HCT116 (cell line): ENCODE measurements around the gene PTHLH. TPM values are rescaled to one million over a fixed set of nuclear protein-coding genes. Genes with fewer than 3 reads are reported as not detected.

Experiments
- ATAC-seq: fragments of 200-7000 bp; cut with Tn5 transposase; 2 replicates; pipeline ENCODE4 v1.9.1; 2020; ENCODE audit warnings: mild to moderate bottlenecking, moderate library complexity
- BruUV-seq: library from RNA; stranded (reverse); fragments of 400-500 nt; replicated peaks from 2 replicates; lab custom pipeline; 2021; lab: Mats Ljungman, UMichigan
- CTCF ChIA-PET: fragments of 300-600 bp; sonication (Branson Sonifier 250); formaldehyde crosslinking; loops from one replicate; lab custom pipeline; 2021; ENCODE audit warnings: antibody characterized with exemption; lab: Charles Lee
- POLR2A ChIA-PET: fragments of 300-600, 350-600 bp; sonication (Branson Sonifier 250); formaldehyde crosslinking; loops from one replicate; lab custom pipeline; 2021; ENCODE audit warnings: antibody characterized with exemption; lab: Charles Lee
- RAD21 ChIA-PET, 2 experiments: fragments of 300-600 bp; sonication (Branson Sonifier 250); formaldehyde crosslinking; loops; one replicate each; lab custom pipeline; 2023; ENCODE audit warnings: low total read pairs in 2 of 2; ENCODE audit not compliant: uncharacterized antibody in 2 of 2, unreplicated experiment in 2 of 2, low non-redundant PET in 1 of 2; lab: Charles Lee
- DNase-seq: peaks from one replicate; pipeline ENCODE4 v3.0.0-alpha.2; 2010; ENCODE audit warnings: low read depth, low spot score
- H2AFZ ChIP-seq: fragments of 200-600 bp; shearing (Covaris generic), sonication (generic); 2 replicates; pipeline ENCODE4 v1.6.1; 2017; ENCODE audit warnings: low read depth, mixed run types, mixed read lengths, antibody characterized with exemption, low read length; ENCODE audit not compliant: poor library complexity, severe bottlenecking
- H3K27ac ChIP-seq: 2 replicates; pipeline ENCODE4 v1.5.1; 2012; ENCODE audit warnings: low read depth, low read length
- H3K27me3 ChIP-seq: fragments of 200-600 bp; sonication (generic); 2 replicates; pipeline ENCODE4 v1.6.1; 2016; ENCODE audit warnings: mixed run types, low read length, mixed read lengths; ENCODE audit not compliant: insufficient read depth
- H3K36me3 ChIP-seq, 2 experiments: fragments of 200-500 bp in 1 of 2; fragments of 200-600 bp in 1 of 2; sonication (Bioruptor generic) in 1 of 2; sonication (generic) in 1 of 2; 2 replicates each; pipeline versions ENCODE4 v1.5.1 to v1.6.1; 2014 to 2016; ENCODE audit warnings: low read length in 2 of 2, inconsistent platforms in 1 of 2, mixed read lengths in 1 of 2, mixed run types in 1 of 2; ENCODE audit not compliant: insufficient read depth in 2 of 2, control insufficient read depth in 1 of 2
- H3K4me1 ChIP-seq, 2 experiments: fragments of 200-600 bp in 1 of 2; sonication (generic) in 1 of 2; 2 replicates each; pipeline versions ENCODE4 v1.5.1 to v1.6.1; 2012 to 2017; ENCODE audit warnings: low read length in 2 of 2, inconsistent platforms in 1 of 2, mild to moderate bottlenecking in 1 of 2, mixed read lengths in 1 of 2, mixed run types in 1 of 2, moderate library complexity in 1 of 2; ENCODE audit not compliant: insufficient read depth in 2 of 2, control insufficient read depth in 1 of 2
- H3K4me2 ChIP-seq: fragments of 200-600 bp; sonication (generic); 2 replicates; pipeline ENCODE4 v1.6.1; 2017; ENCODE audit warnings: mixed run types, low read length, mixed read lengths
- H3K4me3 ChIP-seq, 2 experiments: fragments of 200-600 bp in 1 of 2; sonication (generic) in 1 of 2; replicated peaks in 1 of 2; 2 replicates each; pipeline ENCODE4 v1.5.1; 2011 to 2016; ENCODE audit warnings: low read length in 2 of 2, control low read depth in 1 of 2, low read depth in 1 of 2, mild to moderate bottlenecking in 1 of 2, mixed read lengths in 1 of 2, mixed run types in 1 of 2
- H3K79me2 ChIP-seq: fragments of 200-600 bp; sonication (generic); 2 replicates; pipeline ENCODE4 v1.6.1; 2017; ENCODE audit warnings: mild to moderate bottlenecking, mixed run types, low read length, moderate library complexity, mixed read lengths; ENCODE audit not compliant: insufficient read depth
- H3K9ac ChIP-seq: fragments of 200-600 bp; sonication (generic); 2 replicates; pipeline ENCODE4 v1.6.1; 2016; ENCODE audit warnings: low read length, mixed read lengths
- H3K9me2 ChIP-seq: fragments of 200-600 bp; sonication (generic), shearing (Covaris generic); 2 replicates; pipeline ENCODE4 v1.6.1; 2017; ENCODE audit warnings: mixed run types, mild to moderate bottlenecking, moderate library complexity; ENCODE audit not compliant: insufficient read depth
- H3K9me3 ChIP-seq, 2 experiments: fragments of 200-500 bp in 1 of 2; fragments of 200-600 bp in 1 of 2; sonication (Bioruptor generic) in 1 of 2; sonication (generic) in 1 of 2; 2 replicates each; pipeline ENCODE4 v1.6.1; 2014 to 2017; ENCODE audit warnings: low read length in 2 of 2, mixed read lengths in 2 of 2, inconsistent platforms in 1 of 2, low read depth in 1 of 2, mild to moderate bottlenecking in 1 of 2, mixed run types in 1 of 2, moderate library complexity in 1 of 2; ENCODE audit not compliant: control insufficient read depth in 1 of 2, insufficient read depth in 1 of 2
- H4K20me1 ChIP-seq: fragments of 200-600 bp; sonication (generic), shearing (Covaris generic); 2 replicates; pipeline ENCODE4 v1.6.1; 2017; ENCODE audit warnings: mixed run types, mild to moderate bottlenecking, moderate library complexity; ENCODE audit not compliant: insufficient read depth
- CBX3 ChIP-seq: IDR thresholded peaks from 2 replicates; pipeline ENCODE4 v1.6.1; 2012; ENCODE audit warnings: low read depth
- EGR1 ChIP-seq: IDR thresholded peaks from 2 replicates; pipeline ENCODE4 v1.6.1; 2012; ENCODE audit warnings: low read depth
- POLR2A ChIP-seq: IDR thresholded peaks from 2 replicates; pipeline ENCODE4 v1.7.0; 2011; ENCODE audit warnings: borderline replicate concordance; ENCODE audit not compliant: insufficient read depth, insufficient read length; ENCODE audit errors: extremely low read depth
- POLR2AphosphoS5 ChIP-seq: IDR thresholded peaks from 2 replicates; pipeline ENCODE4 v1.6.1; 2011; ENCODE audit warnings: mild to moderate bottlenecking, low read depth, low read length, moderate library complexity
- REST ChIP-seq: IDR thresholded peaks from 2 replicates; pipeline ENCODE4 v1.6.1; 2012; ENCODE audit warnings: low read depth
- SP1 ChIP-seq: IDR thresholded peaks from 2 replicates; pipeline ENCODE4 v1.6.1; 2012; ENCODE audit warnings: low read depth
- TCF7L2 ChIP-seq: IDR thresholded peaks from 2 replicates; pipeline ENCODE4 v1.7.0; 2011; ENCODE audit warnings: borderline replicate concordance, inconsistent platforms; ENCODE audit not compliant: insufficient read depth, insufficient read length; ENCODE audit errors: extremely low read depth
- intact Hi-C: fragments of 100-400 bp; cut with micrococcal nuclease; formaldehyde crosslinking; loops from 2 replicates; pipeline ENCODE4 v1.10.0; 2022
- total RNA-seq: library from RNA; stranded (reverse); gene quantifications from one replicate; pipeline ENCODE4 v1.2.1, GENCODE V29; 2021; ENCODE audit not compliant: unreplicated experiment
- TF ChIP-seq, protein P1 (sequence below): IDR thresholded peaks from 2 replicates; pipeline ENCODE4 v1.6.1; 2012
- TF ChIP-seq, protein P2 (sequence below): IDR thresholded peaks from 2 replicates; pipeline ENCODE4 v1.6.1; 2011; ENCODE audit warnings: mild to moderate bottlenecking, low read length, moderate library complexity; ENCODE audit not compliant: insufficient replicate concordance; ENCODE audit errors: extremely low read depth

Gene PTHLH
- total RNA-seq, 1 experiment from 2014 or later, result not detected

DNA sequence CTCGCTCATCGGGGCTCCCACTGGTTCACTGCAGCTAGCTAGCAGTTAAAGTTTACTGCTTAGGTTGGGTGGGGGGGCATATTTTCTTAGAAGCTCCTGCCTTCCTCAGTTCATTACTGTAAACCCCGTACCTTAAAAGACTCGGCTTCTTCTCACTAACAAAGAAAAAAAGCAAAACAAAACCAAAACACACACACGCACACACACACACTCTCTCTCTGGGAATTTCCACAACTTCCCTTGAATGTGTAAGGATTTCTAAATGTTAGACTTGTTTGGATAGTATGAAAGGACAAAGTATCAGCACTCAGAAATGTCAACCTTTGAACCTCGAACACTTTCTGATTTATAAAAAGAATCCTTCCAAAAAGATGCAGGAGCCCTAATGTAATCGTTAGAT lies 927 bp downstream of the PTHLH start:
- H3K4me2 ChIP-seq, result no peak overlapping the region
- no peaks in the 10 kb centered on the region for H3K27me3 ChIP-seq
- no peak overlapping the region for H3K9ac ChIP-seq
- RAD21 ChIA-PET, result no interaction called here
- H3K4me1 ChIP-seq, result peaks cover 9 to 27% of the 10 kb centered on the region in 2 experiments; a peak in 3 of 4 replicates
- no peaks in the 10 kb centered on the region for H3K9me2 ChIP-seq
- no peak overlapping the region for H3K27ac ChIP-seq
- H2AFZ ChIP-seq, result no peak overlapping the region
- intact Hi-C loops, result no loop called here
- no TSS peak for BruUV-seq
- H3K36me3 ChIP-seq, result no peaks in the 10 kb centered on the region
- no peak overlapping the region for H3K4me3 ChIP-seq
- H4K20me1 ChIP-seq, result no peaks in the 10 kb centered on the region
- ATAC-seq, result no peak
- TF ChIP-seq EGR1 (no peak), TCF7L2 (no peak), CBX3 (no peak), SP1 (no peak), POLR2A (no peak), REST (no peak), POLR2AphosphoS5 (no peak)
- TF ChIP-seq, protein P1, sequence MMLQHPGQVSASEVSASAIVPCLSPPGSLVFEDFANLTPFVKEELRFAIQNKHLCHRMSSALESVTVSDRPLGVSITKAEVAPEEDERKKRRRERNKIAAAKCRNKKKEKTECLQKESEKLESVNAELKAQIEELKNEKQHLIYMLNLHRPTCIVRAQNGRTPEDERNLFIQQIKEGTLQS, result no peak
- TF ChIP-seq, protein P2, sequence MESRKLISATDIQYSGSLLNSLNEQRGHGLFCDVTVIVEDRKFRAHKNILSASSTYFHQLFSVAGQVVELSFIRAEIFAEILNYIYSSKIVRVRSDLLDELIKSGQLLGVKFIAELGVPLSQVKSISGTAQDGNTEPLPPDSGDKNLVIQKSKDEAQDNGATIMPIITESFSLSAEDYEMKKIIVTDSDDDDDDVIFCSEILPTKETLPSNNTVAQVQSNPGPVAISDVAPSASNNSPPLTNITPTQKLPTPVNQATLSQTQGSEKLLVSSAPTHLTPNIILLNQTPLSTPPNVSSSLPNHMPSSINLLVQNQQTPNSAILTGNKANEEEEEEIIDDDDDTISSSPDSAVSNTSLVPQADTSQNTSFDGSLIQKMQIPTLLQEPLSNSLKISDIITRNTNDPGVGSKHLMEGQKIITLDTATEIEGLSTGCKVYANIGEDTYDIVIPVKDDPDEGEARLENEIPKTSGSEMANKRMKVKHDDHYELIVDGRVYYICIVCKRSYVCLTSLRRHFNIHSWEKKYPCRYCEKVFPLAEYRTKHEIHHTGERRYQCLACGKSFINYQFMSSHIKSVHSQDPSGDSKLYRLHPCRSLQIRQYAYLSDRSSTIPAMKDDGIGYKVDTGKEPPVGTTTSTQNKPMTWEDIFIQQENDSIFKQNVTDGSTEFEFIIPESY, result no peak
- no peak for DNase-seq
- no peaks in the 10 kb centered on the region for H3K79me2 ChIP-seq
- CTCF ChIA-PET, result no interaction called here
- no peaks in the 10 kb centered on the region for H3K9me3 ChIP-seq
- POLR2A ChIA-PET, result no interaction called here
